Tibial nerve (tissue), 4 donors: Measurements from ENCODE around the gene TAOK3. TPM values are rescaled to one million over a fixed set of nuclear protein-coding genes. Genes with fewer than 3 reads are reported as not detected.

Experiments used
- DNase-seq, 2 donors: peaks; one replicate each; pipeline ENCODE4 v3.0.0-alpha.2; 2019; ENCODE audit warnings: low spot score in 2 of 2
- H3K27ac ChIP-seq, 4 donors: fragments of 200-600 bp; sonication (generic) in 3 of 4; one replicate each; pipeline ENCODE4 v1.5.1; 2017 to 2019; ENCODE audit warnings: mild to moderate bottlenecking in 1 of 4
- H3K27me3 ChIP-seq, 2 donors: fragments of 200-600 bp; sonication (generic) in 1 of 2; one replicate each; pipeline versions ENCODE4 v1.5.1 to v1.6.0; 2017 to 2019
- H3K36me3 ChIP-seq, 3 donors: fragments of 200-600 bp; sonication (generic); one replicate each; pipeline ENCODE4 v1.5.1; 2018 to 2019
- H3K4me1 ChIP-seq, 4 donors: fragments of 200-600 bp; sonication (generic) in 3 of 4; one replicate each; pipeline ENCODE4 v1.5.1; 2017 to 2019
- H3K4me3 ChIP-seq, 4 donors: fragments of 200-600 bp; sonication (generic) in 3 of 4; one replicate each; pipeline ENCODE4 v1.5.1; 2017 to 2019; ENCODE audit warnings: mild to moderate bottlenecking in 1 of 4, moderate library complexity in 1 of 4
- H3K9me3 ChIP-seq, 4 donors: fragments of 200-600 bp; sonication (generic) in 3 of 4; one replicate each; pipeline ENCODE4 v1.5.1; 2017 to 2019
- EP300 ChIP-seq, 2 donors: sonication (generic); formaldehyde crosslinking; IDR thresholded peaks; one replicate each; pipeline ENCODE4 v1.6.1; 2017; ENCODE audit warnings: antibody characterized with exemption in 2 of 2, mild to moderate bottlenecking in 1 of 2
- POLR2A ChIP-seq, 2 donors: fragments of 450-650 bp; IDR thresholded peaks; one replicate each; pipeline ENCODE4 v1.6.1; 2017; ENCODE audit warnings: antibody characterized with exemption in 2 of 2, mild to moderate bottlenecking in 2 of 2, moderate library complexity in 2 of 2
- WGBS, 2 donors: methylation state at CpG; one replicate each; pipeline ENCODE4 v1.1.5; 2018; 5-methylcytosine and 5-hydroxymethylcytosine counted together
- total RNA-seq, 4 donors: library from RNA; depleted of rRNA; stranded (reverse); fragments of >200 nt; gene quantifications; one replicate each; pipeline ENCODE4 v1.1.0, GENCODE V29; 2016
- TF ChIP-seq, protein P1 (sequence below), 5 experiments: fragments of 200-600 bp in 3 of 5; fragments of 450-650 bp in 2 of 5; sonication (generic) in 3 of 5; IDR thresholded peaks; one replicate each; pipeline ENCODE4 v1.5.1; 2016 to 2019; ENCODE audit warnings: antibody characterized with exemption in 5 of 5, mild to moderate bottlenecking in 3 of 5, moderate library complexity in 2 of 5

The TAOK3 gene
- total RNA-seq, 4 donors from 2014 or later = 43.7 to 99.0 (median 59.6) TPM

DNA sequence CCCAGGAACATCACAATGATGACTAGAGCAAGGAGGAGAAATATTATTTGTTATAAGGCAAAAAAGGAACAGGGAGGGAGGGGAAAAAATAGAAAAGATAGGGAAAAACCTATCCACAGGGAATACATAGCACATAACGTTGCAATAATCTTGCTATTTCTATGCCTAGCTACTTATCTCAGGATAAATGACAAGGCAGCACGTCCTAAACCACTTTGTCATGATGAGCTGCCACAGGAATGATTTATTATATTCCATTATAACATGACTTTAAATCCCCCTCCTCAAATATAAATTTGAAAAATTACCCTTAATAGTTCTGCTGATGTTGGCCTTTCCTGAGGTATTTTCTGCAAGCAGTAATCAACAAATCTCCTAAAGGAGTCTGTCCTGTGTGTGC lies 160.1 kb downstream of the TAOK3 start:
- no peak for DNase-seq

DNA sequence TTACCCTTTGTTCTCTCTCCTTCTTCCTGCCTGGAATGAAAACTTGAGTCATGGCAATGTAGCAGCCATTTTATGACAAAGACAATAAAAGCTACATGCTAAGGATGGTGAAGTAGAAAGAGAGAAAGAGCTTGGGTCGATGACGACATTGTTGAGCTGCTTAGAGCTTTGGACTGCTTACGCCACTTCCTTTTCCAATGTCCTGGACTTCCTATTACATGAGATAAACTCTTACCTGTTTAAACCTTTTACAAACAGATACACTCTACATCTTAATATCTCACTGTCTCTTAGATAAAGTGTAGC lies 166.6 kb downstream of the TAOK3 start:
- H3K4me1 ChIP-seq = no peaks in the 10 kb centered on the region
- TF ChIP-seq EP300 (IDR thresholded peaks at IDR 0.05) (no peak), POLR2A (IDR thresholded peaks at IDR 0.05) (no peak)
- TF ChIP-seq, protein P1, sequence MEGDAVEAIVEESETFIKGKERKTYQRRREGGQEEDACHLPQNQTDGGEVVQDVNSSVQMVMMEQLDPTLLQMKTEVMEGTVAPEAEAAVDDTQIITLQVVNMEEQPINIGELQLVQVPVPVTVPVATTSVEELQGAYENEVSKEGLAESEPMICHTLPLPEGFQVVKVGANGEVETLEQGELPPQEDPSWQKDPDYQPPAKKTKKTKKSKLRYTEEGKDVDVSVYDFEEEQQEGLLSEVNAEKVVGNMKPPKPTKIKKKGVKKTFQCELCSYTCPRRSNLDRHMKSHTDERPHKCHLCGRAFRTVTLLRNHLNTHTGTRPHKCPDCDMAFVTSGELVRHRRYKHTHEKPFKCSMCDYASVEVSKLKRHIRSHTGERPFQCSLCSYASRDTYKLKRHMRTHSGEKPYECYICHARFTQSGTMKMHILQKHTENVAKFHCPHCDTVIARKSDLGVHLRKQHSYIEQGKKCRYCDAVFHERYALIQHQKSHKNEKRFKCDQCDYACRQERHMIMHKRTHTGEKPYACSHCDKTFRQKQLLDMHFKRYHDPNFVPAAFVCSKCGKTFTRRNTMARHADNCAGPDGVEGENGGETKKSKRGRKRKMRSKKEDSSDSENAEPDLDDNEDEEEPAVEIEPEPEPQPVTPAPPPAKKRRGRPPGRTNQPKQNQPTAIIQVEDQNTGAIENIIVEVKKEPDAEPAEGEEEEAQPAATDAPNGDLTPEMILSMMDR (IDR thresholded peaks at IDR 0.05) = no peak
- H3K27me3 ChIP-seq = no peaks in the 10 kb centered on the region
- H3K9me3 ChIP-seq = no peaks in the 10 kb centered on the region
- no peak overlapping the region for H3K4me3 ChIP-seq
- 84 to 91% methylated on average over 3 of the region's 3 CpGs for WGBS, 2 donors
- peaks cover 0 to 21% (median 0%) of the 10 kb centered on the region in 3 donors for H3K36me3 ChIP-seq
- DNase-seq = no peak
- no peak overlapping the region for H3K27ac ChIP-seq

More for the DNA sequence above, 160.1 kb downstream of the TAOK3 start:
- Histone ChIP-seq H3K9me3 (no peaks in the 10 kb centered on the region), H3K4me3 (no peak overlapping the region), H3K4me1 (no peaks in the 10 kb centered on the region), H3K36me3 (peaks cover 0 to 7% (median 0%) of the 10 kb centered on the region in 3 donors), H3K27ac (no peak overlapping the region), H3K27me3 (no peaks in the 10 kb centered on the region)
- WGBS, 2 donors = 72 to 83% methylated on average over 2 of the region's 2 CpGs
- TF ChIP-seq, protein P1 (IDR thresholded peaks at IDR 0.05) = no peak
- TF ChIP-seq POLR2A (IDR thresholded peaks at IDR 0.05) (no peak), EP300 (IDR thresholded peaks at IDR 0.05) (no peak)

DNA sequence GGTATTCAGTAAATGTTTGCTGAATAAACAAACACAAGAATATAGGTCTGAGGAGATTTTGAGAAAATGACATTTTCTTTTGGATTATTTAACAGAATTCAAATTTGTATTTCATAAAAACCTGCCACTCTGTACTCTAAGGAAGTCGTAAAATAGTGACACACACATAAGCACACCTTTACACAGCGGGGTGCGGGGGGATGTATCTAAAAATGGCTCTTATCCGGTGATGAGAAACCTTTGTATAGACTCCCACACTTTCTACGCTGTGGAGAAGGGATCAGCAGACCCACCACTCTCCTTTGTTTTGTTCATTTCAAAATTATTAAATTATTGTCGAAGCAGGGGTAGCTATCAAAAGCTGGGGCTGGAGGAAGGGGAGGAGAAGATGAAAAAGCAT lies 178.7 kb downstream of the TAOK3 start:
- H3K4me3 ChIP-seq = no peak overlapping the region
- WGBS, 2 donors = 86 to 88% methylated on average over 6 of the region's 6 CpGs
- no peak for DNase-seq
- no peak overlapping the region for H3K27ac ChIP-seq
- peaks cover 0 to 15% (median 0%) of the 10 kb centered on the region in 4 donors for H3K4me1 ChIP-seq
- TF ChIP-seq EP300 (IDR thresholded peaks at IDR 0.05) (no peak), POLR2A (IDR thresholded peaks at IDR 0.05) (no peak)
- TF ChIP-seq, protein P1 (IDR thresholded peaks at IDR 0.05) = no peak
- no peaks in the 10 kb centered on the region for H3K27me3 ChIP-seq
- H3K9me3 ChIP-seq = no peaks in the 10 kb centered on the region
- peaks cover 0 to 36% (median 11%) of the 10 kb centered on the region in 3 donors for H3K36me3 ChIP-seq

DNA sequence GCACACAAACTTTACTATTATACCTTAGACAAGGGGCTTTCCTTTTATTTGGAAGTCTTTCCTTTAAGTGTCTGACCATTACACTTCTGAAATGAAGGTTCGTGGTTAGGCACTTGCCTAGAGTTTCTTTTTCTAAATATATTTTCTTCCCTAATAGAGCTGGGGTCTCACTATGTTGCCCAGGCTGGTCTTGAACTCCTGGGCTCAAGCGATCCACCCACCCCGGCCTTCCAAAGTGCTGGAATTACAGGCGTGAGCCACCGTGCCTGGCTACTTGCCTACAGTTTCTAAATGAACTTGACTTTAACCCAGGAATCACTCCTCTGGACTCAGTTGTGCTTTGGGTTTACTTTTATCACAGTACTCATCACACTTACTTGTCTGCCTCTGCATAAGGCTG lies 179.2 kb downstream of the TAOK3 start:
- TF ChIP-seq, protein P1 (IDR thresholded peaks at IDR 0.05) = no peak
- no peak for TF ChIP-seq POLR2A (IDR thresholded peaks at IDR 0.05)
- no peak for TF ChIP-seq EP300 (IDR thresholded peaks at IDR 0.05)
- DNase-seq = no peak
- Histone ChIP-seq H3K36me3 (peaks cover 0 to 31% (median 6%) of the 10 kb centered on the region in 3 donors), H3K4me3 (no peak overlapping the region), H3K27me3 (no peaks in the 10 kb centered on the region), H3K9me3 (no peaks in the 10 kb centered on the region), H3K27ac (no peak overlapping the region), H3K4me1 (peaks cover 0 to 17% (median under 1%) of the 10 kb centered on the region in 4 donors)
- 66 to 71% methylated on average over 5 of the region's 5 CpGs for WGBS, 2 donors

DNA sequence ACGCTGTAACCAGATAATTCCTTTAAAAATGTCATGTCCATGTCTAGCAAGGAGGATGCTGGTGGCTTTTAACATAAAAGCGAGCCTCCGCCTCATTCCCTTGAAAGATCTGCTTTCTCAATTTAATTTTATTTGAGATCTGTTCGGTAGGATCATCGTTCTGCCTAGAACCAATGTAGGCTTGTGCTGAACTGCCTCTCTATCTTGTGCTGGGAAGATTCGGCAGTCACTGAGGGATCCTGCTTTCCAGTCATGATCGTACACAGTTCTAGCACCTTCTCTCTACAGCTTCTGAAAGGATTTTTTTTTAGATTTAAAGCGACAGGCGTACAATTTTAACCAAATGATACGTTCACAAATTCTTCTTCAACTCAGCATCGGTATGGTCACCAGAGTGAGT lies 182.4 kb downstream of the TAOK3 start:
- 27 to 32% methylated on average over 11 of the region's 11 CpGs for WGBS, 2 donors

More for the DNA sequence above, 182.4 kb downstream of the TAOK3 start:
- peaks cover 0 to 8% (median 0%) of the 10 kb centered on the region in 3 donors for H3K36me3 ChIP-seq
- no peak for DNase-seq
- peak overlapping the region; percentile 7 to 44 (median 28) for H3K4me3 ChIP-seq
- H3K9me3 ChIP-seq = no peaks in the 10 kb centered on the region
- peaks cover 0 to 47% (median 4%) of the 10 kb centered on the region in 4 donors for H3K4me1 ChIP-seq
- peak overlapping the region; percentile 45 to 91 (median 74) for H3K27ac ChIP-seq
- TF ChIP-seq EP300 (IDR thresholded peaks at IDR 0.05) (peak in 1 of 2 donors; percentile 67), POLR2A (IDR thresholded peaks at IDR 0.05) (no peak)
- no peaks in the 10 kb centered on the region for H3K27me3 ChIP-seq
